GM12878 (cell line): Measurements from ENCODE around the gene ICA1. TPM values are rescaled to one million over a fixed set of nuclear protein-coding genes. Genes with fewer than 3 reads are reported as not detected.

ENCODE experiments used
- BCLAF1 ChIP-seq: fragments of 450-650 bp; IDR thresholded peaks from 2 replicates; pipeline ENCODE4 v1.6.1; 2017; ENCODE audit warnings: antibody characterized with exemption, mild to moderate bottlenecking, moderate library complexity
- CBFB ChIP-seq: IDR thresholded peaks from 2 replicates; pipeline ENCODE4 v1.6.1; 2016; ENCODE audit warnings: antibody characterized with exemption, low read depth
- CHD1 ChIP-seq: IDR thresholded peaks from 2 replicates; pipeline ENCODE4 v1.6.1; 2012; ENCODE audit warnings: low read depth, low read length, improper control_type of control experiment
- IRF5 ChIP-seq: fragments of 450-650 bp; IDR thresholded peaks from 2 replicates; pipeline ENCODE4 v1.6.1; 2017; ENCODE audit warnings: borderline replicate concordance
- KAT2A ChIP-seq: conservative IDR thresholded peaks from 2 replicates; pipeline ENCODE4 v1.6.1; 2011; ENCODE audit warnings: low read depth, low read length; ENCODE audit not compliant: control insufficient read depth
- LARP7 ChIP-seq: fragments of 450-650 bp; IDR thresholded peaks from 2 replicates; pipeline ENCODE4 v1.6.1; 2017; ENCODE audit warnings: mild to moderate bottlenecking
- RB1 ChIP-seq: fragments of 450-650 bp; formaldehyde crosslinking; IDR thresholded peaks from 2 replicates; pipeline ENCODE4 v1.6.1; 2017; ENCODE audit warnings: mild to moderate bottlenecking, borderline replicate concordance
- STAT3 ChIP-seq: IDR thresholded peaks from 2 replicates; pipeline ENCODE4 v1.6.1; 2011; ENCODE audit warnings: low read depth, low read length, improper control_type of control experiment
- polyA plus RNA-seq, 11 experiments: library from polyadenylated mRNA; depleted of rRNA in 4 of 11; unstranded in 6 of 11; stranded (reverse) in 5 of 11; fragments of >200 nt; fragmentation: Nextera tagmentation in 4 of 11; fragmentation: Illumina TruSeq in 1 of 11; extraction: Ambion mirVana in 4 of 11; extraction: Trizol in 1 of 11; gene quantifications; 1 replicate in 1 of 11; 2 replicates in 10 of 11; pipeline versions ENCODE4 v1.2.1 to v1.2.3, GENCODE V29; 2011 to 2016; ENCODE audit warnings: inconsistent platforms in 2 of 11, missing spikeins in 2 of 11, low read depth in 1 of 11
- total RNA-seq, 4 experiments: library from RNA; depleted of rRNA in 3 of 4; stranded (reverse); fragments of >200 nt in 3 of 4; fragmentation: Illumina TruSeq in 1 of 4; extraction: Trizol in 1 of 4; gene quantifications; 2 replicates each; pipeline versions ENCODE4 v1.2.1 to v1.2.3, GENCODE V29; 2013 to 2021

The ICA1 gene
- total and polyA plus RNA-seq, 10 of the 15 experiments (the other 5 are each of a cell fraction or from before 2014, with no cell fraction given) = 1.3 to 35.1 (median 3.3) TPM

- TF ChIP-seq IRF5 = no peak
- no peak for TF ChIP-seq CBFB
- TF ChIP-seq RB1 = no peak
- peak; percentile 32; the same call in 1 of the 2 replicates for TF ChIP-seq LARP7
- TF ChIP-seq STAT3 = no peak
- TF ChIP-seq BCLAF1 = 0 out of 2 replicates have a peak, but pooled peaks have one; percentile 41
- TF ChIP-seq KAT2A = no peak
- TF ChIP-seq CHD1 = peak; percentile 22; the same call in 1 of the 2 replicates
Measured at GRCh38 chr7:8175929-8176369, 86.0 kb downstream of the ICA1 start (continued).
